Inferior parietal cortex (tissue), 1 donor: ENCODE measurements around the gene ZNF81.
A peak's percentile ranks its signal among the peaks of the same experiment; 100 is the strongest.
"Not testable (repeated sequence)": the region's sequence is repeated elsewhere in the genome, so short reads cannot be mapped to it uniquely, and the experiment has no call there.

Experiments
- DNase-seq: peaks from one replicate; pipeline ENCODE4 v3.0.0-alpha.2; 2016; ENCODE audit errors: extremely low spot score

The ZNF81 gene

GRCh38 chrX:47844117-47844516 lies 7.4 kb downstream of the ZNF81 start:
- no peak for DNase-seq

GRCh38 chrX:47846040-47846439 lies 9.3 kb downstream of the ZNF81 start:
- DNase-seq: no peak

- no peak for DNase-seq
Measured at GRCh38 chrX:47849778-47850177, 13.1 kb downstream of the ZNF81 start.

GRCh38 chrX:47850389-47850788 lies 13.7 kb downstream of the ZNF81 start:
- DNase-seq: not testable (repeated sequence)

- DNase-seq: no peak
Measured at GRCh38 chrX:47850901-47851300, 14.2 kb downstream of the ZNF81 start.

- peak; percentile 25 for DNase-seq
Measured at GRCh38 chrX:47854474-47854873, 17.8 kb downstream of the ZNF81 start.

GRCh38 chrX:47859686-47860085 lies 23.0 kb downstream of the ZNF81 start:
- no peak for DNase-seq

GRCh38 chrX:47862680-47863079 lies 26.0 kb downstream of the ZNF81 start:
- DNase-seq: no peak

- no peak for DNase-seq
Measured at GRCh38 chrX:47863187-47863586, 26.5 kb downstream of the ZNF81 start.

GRCh38 chrX:47864300-47864699 lies 27.6 kb downstream of the ZNF81 start:
- DNase-seq: no peak

- no peak for DNase-seq
Measured at GRCh38 chrX:47864785-47865184, 28.1 kb downstream of the ZNF81 start.

- DNase-seq: no peak
Measured at GRCh38 chrX:47873123-47873522, 36.4 kb downstream of the ZNF81 start.

- DNase-seq: no peak
Measured at GRCh38 chrX:47877327-47877726, 40.6 kb downstream of the ZNF81 start.

GRCh38 chrX:47878198-47878597 lies 41.5 kb downstream of the ZNF81 start:
- DNase-seq: no peak

- DNase-seq: no peak
Measured at GRCh38 chrX:47879463-47879862, 42.8 kb downstream of the ZNF81 start.

- DNase-seq: no peak
Measured at GRCh38 chrX:47880927-47881326, 44.2 kb downstream of the ZNF81 start.

GRCh38 chrX:47885501-47885900 lies 48.8 kb downstream of the ZNF81 start:
- DNase-seq: no peak

- no peak for DNase-seq
Measured at GRCh38 chrX:47898024-47898423, 61.3 kb downstream of the ZNF81 start.

- DNase-seq: no peak
Measured at GRCh38 chrX:47900833-47901232, 64.1 kb downstream of the ZNF81 start.

GRCh38 chrX:47902161-47902560 lies 65.5 kb downstream of the ZNF81 start:
- DNase-seq: no peak

GRCh38 chrX:47915886-47916493 lies 79.3 kb downstream of the ZNF81 start:
- no peak for DNase-seq

- no peak for DNase-seq
Measured at GRCh38 chrX:47918274-47918673, 81.6 kb downstream of the ZNF81 start.

GRCh38 chrX:47927212-47927611 lies 90.5 kb downstream of the ZNF81 start:
- DNase-seq: no peak

- not testable (repeated sequence) for DNase-seq
Measured at GRCh38 chrX:47931970-47932369, 95.3 kb downstream of the ZNF81 start.
